Neural progenitor cell (in vitro differentiated cells): ENCODE measurements around the gene REM2. TPM values are rescaled to one million over a fixed set of nuclear protein-coding genes. Genes with fewer than 3 reads are reported as not detected.
A peak's percentile ranks its signal among the peaks of the same experiment; 100 is the strongest.

Experiments used
- DNase-seq: peaks from one replicate; pipeline ENCODE4 v3.0.0-alpha.2; 2016; ENCODE audit warnings: low spot score
- H2AFZ ChIP-seq: fragments of 200-600 bp; sonication (generic); replicated peaks from 2 replicates; pipeline ENCODE4 v1.6.1; 2016; ENCODE audit warnings: antibody characterized with exemption
- H3F3A ChIP-seq: fragments of 200-600 bp; sonication (generic); 2 replicates; pipeline ENCODE4 v1.6.1; 2016; ENCODE audit warnings: antibody characterized with exemption, low read depth
- H3K27ac ChIP-seq: fragments of 200-600 bp; sonication (generic); 2 replicates; pipeline ENCODE4 v1.5.1; 2016; ENCODE audit warnings: mild to moderate bottlenecking
- H3K27me3 ChIP-seq: fragments of 200-600 bp; sonication (generic); 2 replicates; pipeline ENCODE4 v1.6.1; 2016; ENCODE audit warnings: mild to moderate bottlenecking, moderate library complexity
- H3K36me3 ChIP-seq: fragments of 200-600 bp; sonication (generic); 2 replicates; pipeline ENCODE4 v1.5.1; 2016
- H3K4me1 ChIP-seq: fragments of 200-600 bp; sonication (generic); 2 replicates; pipeline ENCODE4 v1.6.1; 2016; ENCODE audit warnings: mixed run types
- H3K4me2 ChIP-seq: fragments of 200-600 bp; sonication (generic); 2 replicates; pipeline ENCODE4 v1.6.1; 2016
- H3K4me3 ChIP-seq: fragments of 200-600 bp; sonication (generic); 2 replicates; pipeline ENCODE4 v1.5.1; 2016
- H3K79me2 ChIP-seq: fragments of 200-600 bp; sonication (generic); 2 replicates; pipeline ENCODE4 v1.6.1; 2016; ENCODE audit warnings: low read depth
- H3K9ac ChIP-seq: fragments of 200-600 bp; sonication (generic); 2 replicates; pipeline ENCODE4 v1.6.1; 2016
- H3K9me3 ChIP-seq: fragments of 200-600 bp; sonication (generic); 2 replicates; pipeline ENCODE4 v1.5.1; 2016; ENCODE audit warnings: low read depth
- H4K20me1 ChIP-seq: fragments of 200-600 bp; sonication (generic); 2 replicates; pipeline ENCODE4 v1.6.1; 2016; ENCODE audit warnings: low read depth
- H3K27ac Mint-ChIP-seq: 3 replicates; pipeline ENCODE4 v1.8.0; 2021; ENCODE audit warnings: mixed read lengths
- H3K27me3 Mint-ChIP-seq: 2 replicates; pipeline ENCODE4 v1.8.0; 2022; ENCODE audit warnings: low read depth, mild to moderate bottlenecking, inconsistent platforms, moderate library complexity, mixed read lengths; ENCODE audit not compliant: insufficient read depth
- H3K36me3 Mint-ChIP-seq: 3 replicates; pipeline ENCODE4 v1.8.0; 2021; ENCODE audit warnings: mixed read lengths
- H3K4me1 Mint-ChIP-seq: 3 replicates; pipeline ENCODE4 v1.8.0; 2021; ENCODE audit warnings: mixed read lengths
- H3K4me3 Mint-ChIP-seq: 3 replicates; pipeline ENCODE4 v1.8.0; 2021; ENCODE audit warnings: mild to moderate bottlenecking, moderate library complexity, mixed read lengths
- H3K9me3 Mint-ChIP-seq: 3 replicates; pipeline ENCODE4 v1.8.0; 2020; ENCODE audit warnings: mixed read lengths
- CTCF ChIP-seq: fragments of 200-600 bp; sonication (generic); IDR thresholded peaks from 2 replicates; pipeline ENCODE4 v1.5.1; 2017; ENCODE audit warnings: antibody characterized with exemption, mild to moderate bottlenecking
- EZH2 ChIP-seq: fragments of 200-600 bp; sonication (generic); IDR thresholded peaks from 2 replicates; pipeline ENCODE4 v1.6.1; 2017; ENCODE audit warnings: antibody characterized with exemption, mild to moderate bottlenecking, moderate library complexity
- EZH2phosphoT487 ChIP-seq: fragments of 200-600 bp; sonication (generic); IDR thresholded peaks from 2 replicates; pipeline ENCODE4 v1.6.1; 2017; ENCODE audit warnings: antibody characterized with exemption
- total RNA-seq: library from RNA; depleted of rRNA; stranded (reverse); fragments of >200 nt; gene quantifications from 2 replicates; pipeline ENCODE4 v1.2.3, GENCODE V29; 2015; ENCODE audit warnings: low replicate concordance

The REM2 gene
- total RNA-seq, 1 donor from 2014 or later = 1.7 TPM

- no peak overlapping the region for H3K27ac Mint-ChIP-seq
- DNase-seq = no peak
- peaks cover 6% of the 10 kb centered on the region for H3K27me3 Mint-ChIP-seq
- H4K20me1 ChIP-seq = peaks cover 18% of the 10 kb centered on the region
- peaks cover 34% of the 10 kb centered on the region for H3K36me3 Mint-ChIP-seq
- H3K4me1 ChIP-seq = peaks cover 10% of the 10 kb centered on the region
- no peaks in the 10 kb centered on the region for H3K9me3 ChIP-seq
- H3K79me2 ChIP-seq = peaks cover 77% of the 10 kb centered on the region
- no peaks in the 10 kb centered on the region for H3K36me3 ChIP-seq
- H3K27ac ChIP-seq = no peak overlapping the region
- no peak for TF ChIP-seq EZH2
- TF ChIP-seq CTCF = no peak
- TF ChIP-seq EZH2phosphoT487 = no peak
- H3K4me3 Mint-ChIP-seq = no peak overlapping the region
- H3K27me3 ChIP-seq = no peaks in the 10 kb centered on the region
- H3K4me1 Mint-ChIP-seq = peaks cover 24% of the 10 kb centered on the region
- H3K9me3 Mint-ChIP-seq = no peaks in the 10 kb centered on the region
- no peak overlapping the region for H3K4me2 ChIP-seq
- no peak overlapping the region for H2AFZ ChIP-seq
- H3K9ac ChIP-seq = no peak overlapping the region
- peaks cover 25% of the 10 kb centered on the region for H3F3A ChIP-seq
- H3K4me3 ChIP-seq = no peak overlapping the region
Observed at GRCh38 chr14:22915886-22916521, 33.0 kb downstream of the REM2 start.

GRCh38 chr14:22918804-22919600 is 36.0 kb downstream of the REM2 start, which contains the start of gene RBM23:
Gene RBM23, minus strand, starts transcription at chr14:22919149.
- DNase-seq = peak; percentile 100
- H3K4me1 ChIP-seq = peaks cover 10% of the 10 kb centered on the region
- H3K27ac Mint-ChIP-seq = peak within 1 kb of the TSS; percentile 100
- H3F3A ChIP-seq = peaks cover 31% of the 10 kb centered on the region
- no peaks in the 10 kb centered on the region for H4K20me1 ChIP-seq
- peaks cover 47% of the 10 kb centered on the region for H3K79me2 ChIP-seq
- peaks cover 26% of the 10 kb centered on the region for H3K4me1 Mint-ChIP-seq
- H3K27me3 Mint-ChIP-seq = peaks cover 12% of the 10 kb centered on the region
- H2AFZ ChIP-seq = peak within 1 kb of the TSS; percentile 92
- H3K36me3 Mint-ChIP-seq = peaks cover 42% of the 10 kb centered on the region
- H3K27ac ChIP-seq = peak within 1 kb of the TSS; percentile 98
- H3K4me3 ChIP-seq = peak within 1 kb of the TSS; percentile 76
- H3K27me3 ChIP-seq = no peaks in the 10 kb centered on the region
- peak within 1 kb of the TSS; percentile 83 for H3K9ac ChIP-seq
- peak within 1 kb of the TSS; percentile 98 for H3K4me3 Mint-ChIP-seq
- H3K9me3 Mint-ChIP-seq = no peaks in the 10 kb centered on the region
- H3K9me3 ChIP-seq = no peaks in the 10 kb centered on the region
- no peaks in the 10 kb centered on the region for H3K36me3 ChIP-seq
- peak within 1 kb of the TSS; percentile 77 for H3K4me2 ChIP-seq
- TF ChIP-seq EZH2 (no peak), CTCF (no peak), EZH2phosphoT487 (no peak)

- H3F3A ChIP-seq = peaks cover 31% of the 10 kb centered on the region
- no peaks in the 10 kb centered on the region for H3K9me3 ChIP-seq
- no peaks in the 10 kb centered on the region for H3K27me3 ChIP-seq
- no peak overlapping the region for H2AFZ ChIP-seq
- H3K4me1 ChIP-seq = peaks cover 10% of the 10 kb centered on the region
- no peak overlapping the region for H3K9ac ChIP-seq
- H3K27ac ChIP-seq = peak overlapping the region; percentile 51
- TF ChIP-seq EZH2phosphoT487 = no peak
- TF ChIP-seq EZH2 = no peak
- no peak for TF ChIP-seq CTCF
- DNase-seq = no peak
- Mint-ChIP-seq H3K27ac (peak overlapping the region; percentile 100), H3K36me3 (peaks cover 44% of the 10 kb centered on the region), H3K9me3 (no peaks in the 10 kb centered on the region), H3K27me3 (peaks cover 12% of the 10 kb centered on the region), H3K4me3 (peak overlapping the region; percentile 98), H3K4me1 (peaks cover 26% of the 10 kb centered on the region)
- peak overlapping the region; percentile 71 for H3K4me2 ChIP-seq
- no peaks in the 10 kb centered on the region for H3K36me3 ChIP-seq
- H3K4me3 ChIP-seq = peak overlapping the region; percentile 35
- H3K79me2 ChIP-seq = peaks cover 41% of the 10 kb centered on the region
- no peaks in the 10 kb centered on the region for H4K20me1 ChIP-seq
Observed at GRCh38 chr14:22919601-22919921, 36.5 kb downstream of the REM2 start.
